IPS-15b (cell line): Measurements from ENCODE around the gene DPF3.

Source experiments
- H3K27me3 ChIP-seq: one replicate; pipeline ENCODE4 v1.6.1; 2013; ENCODE audit warnings: low read length; ENCODE audit not compliant: control insufficient read depth, insufficient read depth
- H3K36me3 ChIP-seq: one replicate; pipeline ENCODE4 v1.6.1; 2013; ENCODE audit warnings: low read length; ENCODE audit not compliant: control insufficient read depth, insufficient read depth
- H3K4me1 ChIP-seq: one replicate; pipeline ENCODE4 v1.6.1; 2013; ENCODE audit warnings: mild to moderate bottlenecking, low read length; ENCODE audit not compliant: control insufficient read depth, insufficient read depth
- H3K4me3 ChIP-seq: one replicate; pipeline ENCODE4 v1.5.1; 2013; ENCODE audit warnings: low read depth, low read length
- H3K9ac ChIP-seq: one replicate; pipeline ENCODE4 v1.6.1; 2013; ENCODE audit warnings: low read depth, mild to moderate bottlenecking, low read length
- H3K9me3 ChIP-seq: one replicate; pipeline ENCODE4 v1.6.1; 2013; ENCODE audit warnings: mild to moderate bottlenecking, low read length; ENCODE audit not compliant: control insufficient read depth, insufficient read depth

DPF3 gene

GRCh38 chr14:72652179-72652578, 241.7 kb downstream of the DPF3 start:
- Histone ChIP-seq H3K4me3 (no peak overlapping the region), H3K27me3 (no peaks in the 10 kb centered on the region), H3K9ac (no peak overlapping the region), H3K4me1 (no peaks in the 10 kb centered on the region), H3K36me3 (no peaks in the 10 kb centered on the region), H3K9me3 (no peaks in the 10 kb centered on the region)

- H3K9ac ChIP-seq = no peak overlapping the region
- no peak overlapping the region for H3K4me3 ChIP-seq
- H3K36me3 ChIP-seq = no peaks in the 10 kb centered on the region
- H3K9me3 ChIP-seq = no peaks in the 10 kb centered on the region
- no peaks in the 10 kb centered on the region for H3K27me3 ChIP-seq
- H3K4me1 ChIP-seq = no peaks in the 10 kb centered on the region
These were observed 242.2 kb downstream of the DPF3 start for GRCh38 chr14:72651714-72652113.

- no peaks in the 10 kb centered on the region for H3K9me3 ChIP-seq
- no peaks in the 10 kb centered on the region for H3K27me3 ChIP-seq
- no peak overlapping the region for H3K4me3 ChIP-seq
- no peak overlapping the region for H3K9ac ChIP-seq
- H3K36me3 ChIP-seq = no peaks in the 10 kb centered on the region
- H3K4me1 ChIP-seq = no peaks in the 10 kb centered on the region
These were observed 242.8 kb downstream of the DPF3 start for GRCh38 chr14:72651081-72651480.

GRCh38 chr14:72649603-72650227, 244.2 kb downstream of the DPF3 start:
- H3K9me3 ChIP-seq = no peaks in the 10 kb centered on the region
- no peaks in the 10 kb centered on the region for H3K27me3 ChIP-seq
- no peak overlapping the region for H3K4me3 ChIP-seq
- H3K9ac ChIP-seq = no peak overlapping the region
- H3K4me1 ChIP-seq = no peaks in the 10 kb centered on the region
- H3K36me3 ChIP-seq = no peaks in the 10 kb centered on the region

- no peaks in the 10 kb centered on the region for H3K4me1 ChIP-seq
- no peaks in the 10 kb centered on the region for H3K36me3 ChIP-seq
- H3K4me3 ChIP-seq = no peak overlapping the region
- H3K27me3 ChIP-seq = no peaks in the 10 kb centered on the region
- H3K9ac ChIP-seq = no peak overlapping the region
- no peaks in the 10 kb centered on the region for H3K9me3 ChIP-seq
These were observed 246.1 kb downstream of the DPF3 start for GRCh38 chr14:72647782-72648181.

- Histone ChIP-seq H3K4me3 (no peak overlapping the region), H3K4me1 (no peaks in the 10 kb centered on the region), H3K9me3 (no peaks in the 10 kb centered on the region), H3K9ac (no peak overlapping the region), H3K27me3 (no peaks in the 10 kb centered on the region), H3K36me3 (no peaks in the 10 kb centered on the region)
These were observed 246.9 kb downstream of the DPF3 start for GRCh38 chr14:72646861-72647528.

GRCh38 chr14:72645706-72646105, 248.2 kb downstream of the DPF3 start:
- no peak overlapping the region for H3K9ac ChIP-seq
- no peaks in the 10 kb centered on the region for H3K36me3 ChIP-seq
- H3K27me3 ChIP-seq = no peaks in the 10 kb centered on the region
- H3K4me3 ChIP-seq = no peak overlapping the region
- no peaks in the 10 kb centered on the region for H3K9me3 ChIP-seq
- no peaks in the 10 kb centered on the region for H3K4me1 ChIP-seq

GRCh38 chr14:72644758-72645489, 249.0 kb downstream of the DPF3 start:
- Histone ChIP-seq H3K4me3 (no peak overlapping the region), H3K9ac (no peak overlapping the region), H3K4me1 (no peaks in the 10 kb centered on the region), H3K36me3 (no peaks in the 10 kb centered on the region), H3K27me3 (no peaks in the 10 kb centered on the region), H3K9me3 (no peaks in the 10 kb centered on the region)

GRCh38 chr14:72644038-72644437, 249.9 kb downstream of the DPF3 start:
- Histone ChIP-seq H3K36me3 (no peaks in the 10 kb centered on the region), H3K4me1 (no peaks in the 10 kb centered on the region), H3K9ac (no peak overlapping the region), H3K4me3 (no peak overlapping the region), H3K9me3 (no peaks in the 10 kb centered on the region), H3K27me3 (no peaks in the 10 kb centered on the region)

GRCh38 chr14:72643317-72643801, 250.5 kb downstream of the DPF3 start:
- Histone ChIP-seq H3K4me1 (no peaks in the 10 kb centered on the region), H3K9me3 (no peaks in the 10 kb centered on the region), H3K9ac (no peak overlapping the region), H3K36me3 (no peaks in the 10 kb centered on the region), H3K27me3 (no peaks in the 10 kb centered on the region), H3K4me3 (no peak overlapping the region)

GRCh38 chr14:72640911-72641485, 252.9 kb downstream of the DPF3 start:
- Histone ChIP-seq H3K36me3 (no peaks in the 10 kb centered on the region), H3K4me1 (no peaks in the 10 kb centered on the region), H3K27me3 (no peaks in the 10 kb centered on the region), H3K9ac (no peak overlapping the region), H3K4me3 (no peak overlapping the region), H3K9me3 (no peaks in the 10 kb centered on the region)
